GM18868 (cell line): ENCODE data around the gene APOB.
A peak's percentile ranks its signal among the peaks of the same experiment; 100 is the strongest.

Experiments used
- ATAC-seq: cut with Tn5 transposase; IDR thresholded peaks from one replicate; pipeline ENCODE4 v1.9.1; 2021; ENCODE audit warnings: mild to moderate bottlenecking, moderate library complexity; ENCODE audit not compliant: unreplicated experiment

Gene APOB

DNA sequence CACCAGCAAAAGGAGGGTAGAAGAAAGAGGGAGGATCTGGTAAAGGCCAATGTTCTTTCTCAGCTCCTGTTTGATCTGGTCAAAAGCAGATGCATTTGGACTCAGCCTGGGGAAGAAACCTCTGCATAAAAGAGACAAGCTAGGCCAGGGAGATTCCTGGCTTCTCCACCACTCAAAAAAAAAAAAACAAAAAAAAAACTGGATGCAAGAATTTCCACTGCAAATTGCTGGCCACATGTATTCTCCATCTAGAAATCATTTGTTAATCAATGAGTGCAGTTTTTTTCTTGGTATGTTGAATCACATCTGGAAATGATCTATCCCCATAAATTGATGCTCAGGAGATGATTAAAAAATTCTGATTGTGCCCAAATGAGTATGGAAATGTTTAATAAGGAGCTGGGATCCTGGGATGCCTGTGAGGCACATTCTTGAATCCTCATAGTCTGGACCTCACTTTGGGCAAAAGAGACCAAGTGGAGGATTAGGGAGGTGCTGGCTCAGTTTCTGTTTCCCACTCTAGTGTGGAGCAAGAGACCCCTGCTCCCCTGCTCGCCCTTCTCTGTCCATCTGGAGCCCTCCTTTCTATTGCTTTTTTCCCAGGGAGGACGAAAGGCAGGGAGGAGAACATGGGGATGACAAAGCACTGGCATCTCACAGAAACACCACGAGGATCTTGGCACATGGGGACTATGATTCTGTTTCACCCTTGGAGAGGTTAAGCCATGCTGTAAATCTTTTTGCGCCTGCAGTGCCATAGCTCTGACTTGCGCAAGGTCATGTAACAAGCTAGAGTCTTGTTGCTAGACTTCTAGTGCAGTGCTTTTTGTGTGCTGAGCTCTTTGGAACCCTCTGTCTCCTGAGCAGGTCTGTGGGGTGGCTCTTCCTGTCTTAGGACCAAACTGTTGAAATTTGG, 57.6 kb downstream of the APOB start:
- ATAC-seq, result no peak

DNA sequence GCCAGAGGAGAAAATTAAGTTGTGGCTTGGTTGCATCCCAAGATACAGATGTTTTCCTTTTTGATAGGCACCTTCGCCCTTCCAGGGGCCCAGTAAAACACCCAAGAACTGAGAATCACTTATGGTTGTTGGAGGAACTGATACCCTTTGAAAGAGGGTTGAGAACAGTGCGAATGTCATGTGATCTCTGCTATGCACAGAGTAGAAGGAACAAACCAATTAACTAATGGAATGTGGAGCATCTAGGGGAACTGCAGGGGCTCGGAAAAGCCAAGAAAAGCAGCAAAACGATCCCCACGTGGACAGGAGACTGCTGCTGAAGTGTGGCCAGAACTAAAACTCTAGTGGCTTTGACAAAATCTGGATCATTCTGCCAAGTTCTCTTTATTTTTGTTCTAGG, 58.8 kb downstream of the APOB start:
- ATAC-seq, result peak; percentile 59

DNA sequence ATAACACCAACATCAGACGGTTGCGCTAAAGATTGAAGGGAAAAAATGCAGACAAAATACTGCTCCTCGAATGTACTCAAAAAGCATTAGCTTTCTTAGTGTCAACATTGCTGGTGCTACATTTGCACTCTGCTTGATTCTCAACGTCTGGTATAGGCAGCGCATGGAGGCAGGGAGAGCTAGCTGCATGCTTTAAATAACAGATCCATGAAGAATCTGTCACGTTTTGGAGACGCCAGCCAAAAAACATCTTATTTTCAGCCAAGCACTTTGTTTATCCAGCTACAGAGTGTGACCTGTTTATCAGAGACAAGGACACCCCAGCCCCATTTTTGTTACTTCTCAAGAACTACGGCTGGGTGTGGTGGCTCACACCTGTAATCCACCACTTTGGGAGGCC, 59.5 kb downstream of the APOB start:
- no peak for ATAC-seq

GRCh38 chr2:20983844-20984243, 60.0 kb downstream of the APOB start:
- ATAC-seq, result no peak

DNA sequence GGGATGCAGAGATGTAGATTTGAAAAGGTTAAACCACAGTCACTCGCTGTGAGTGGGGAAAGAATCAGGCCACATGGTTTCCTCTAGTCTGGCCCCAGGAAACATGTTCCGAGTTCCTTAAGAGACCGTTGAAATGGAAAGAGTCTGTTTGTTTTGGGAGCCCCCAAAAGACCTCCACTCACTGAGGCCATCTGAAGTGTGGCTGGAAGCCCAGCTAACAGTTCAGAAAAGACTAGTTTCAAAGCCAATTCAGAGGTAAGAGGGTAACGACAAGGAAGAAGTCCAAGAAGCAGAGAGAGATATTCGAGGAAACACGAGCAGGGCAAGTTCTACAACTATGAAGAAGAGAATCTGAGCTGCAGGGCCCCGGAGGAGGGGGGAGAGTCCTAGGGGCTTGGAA, 61.0 kb downstream of the APOB start:
- no peak for ATAC-seq

DNA sequence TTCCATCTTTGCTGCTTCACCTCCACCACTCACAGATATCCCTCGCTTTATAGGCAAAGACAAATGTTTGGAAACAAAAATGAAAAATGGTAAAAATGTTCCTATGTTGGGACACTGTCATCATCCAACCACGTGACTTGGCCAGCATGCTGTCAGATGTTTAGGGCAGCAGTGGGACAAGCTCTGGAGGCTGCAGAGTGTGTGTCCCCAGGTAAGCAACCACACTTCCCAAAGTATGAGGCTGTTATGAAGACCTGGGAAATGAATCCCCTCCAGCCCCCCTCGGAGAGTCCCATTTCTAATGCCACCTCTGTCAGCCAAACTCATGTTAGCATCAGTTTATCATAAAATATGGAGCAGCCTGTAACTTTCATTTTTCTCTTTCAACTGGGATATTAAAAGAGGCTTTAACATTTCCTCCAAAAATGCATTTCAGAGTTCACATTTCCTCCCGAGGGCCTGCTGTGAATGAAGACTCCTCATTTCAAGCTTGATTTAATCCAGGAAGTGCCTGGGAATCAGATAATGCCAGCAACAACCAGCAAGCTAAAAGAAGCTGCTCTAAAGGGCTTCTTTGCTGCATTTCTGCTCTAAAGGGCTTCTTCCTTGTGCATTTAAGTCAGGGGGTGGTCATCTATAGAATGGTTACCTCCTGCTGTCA, 66.2 kb downstream of the APOB start:
- ATAC-seq, result no peak

GRCh38 chr2:20976527-20976926, 67.3 kb downstream of the APOB start:
- ATAC-seq, result no peak

- no peak for ATAC-seq
Observed at GRCh38 chr2:20972792-20973565, 70.9 kb downstream of the APOB start.

- ATAC-seq, result no peak
Observed at GRCh38 chr2:20972110-20972509, 71.8 kb downstream of the APOB start.

DNA sequence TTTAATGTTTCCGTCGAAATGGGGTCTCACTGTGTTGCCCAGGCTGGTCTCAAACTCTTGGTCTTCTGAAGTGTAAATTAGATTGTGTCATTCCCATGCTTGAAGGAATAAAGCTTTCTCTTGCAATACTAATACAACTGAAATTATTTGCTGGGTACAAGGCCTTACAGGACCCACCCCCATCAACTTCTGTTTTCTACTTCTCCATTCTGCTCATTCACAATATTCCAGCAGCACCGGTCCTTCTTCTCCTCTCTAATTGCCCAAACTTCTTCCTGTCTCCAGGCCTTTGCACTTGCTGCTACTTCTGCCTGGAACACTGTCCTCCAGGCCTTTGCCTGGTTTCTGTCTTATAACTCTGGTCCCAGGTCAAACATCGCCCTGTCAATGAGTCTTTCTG, 73.8 kb downstream of the APOB start:
- no peak for ATAC-seq

- no peak for ATAC-seq
Observed at GRCh38 chr2:20966061-20966595, 77.7 kb downstream of the APOB start.

- no peak for ATAC-seq
Observed at GRCh38 chr2:20965221-20965620, 78.7 kb downstream of the APOB start.

DNA sequence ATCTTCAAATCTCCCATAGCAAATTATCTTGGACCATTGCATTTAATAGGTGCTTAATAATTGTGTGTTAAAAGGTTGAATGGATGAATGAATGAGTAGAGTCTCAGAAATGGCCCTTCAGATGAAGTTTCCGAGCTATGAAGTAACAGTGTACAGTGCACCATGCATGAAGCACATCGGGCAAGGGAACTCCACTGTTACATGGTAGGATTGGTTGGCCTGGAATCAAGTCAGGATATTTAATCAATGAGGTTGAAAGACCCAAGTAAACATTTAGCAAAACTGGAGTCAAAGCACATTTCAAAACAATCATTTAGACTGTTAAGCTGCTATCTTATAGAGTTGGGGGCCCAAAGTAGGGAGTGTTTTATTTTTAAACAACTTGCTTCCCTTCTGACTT, 80.0 kb downstream of the APOB start:
- no peak for ATAC-seq

GRCh38 chr2:20962939-20963557, 80.8 kb downstream of the APOB start:
- peak; percentile 85 for ATAC-seq

DNA sequence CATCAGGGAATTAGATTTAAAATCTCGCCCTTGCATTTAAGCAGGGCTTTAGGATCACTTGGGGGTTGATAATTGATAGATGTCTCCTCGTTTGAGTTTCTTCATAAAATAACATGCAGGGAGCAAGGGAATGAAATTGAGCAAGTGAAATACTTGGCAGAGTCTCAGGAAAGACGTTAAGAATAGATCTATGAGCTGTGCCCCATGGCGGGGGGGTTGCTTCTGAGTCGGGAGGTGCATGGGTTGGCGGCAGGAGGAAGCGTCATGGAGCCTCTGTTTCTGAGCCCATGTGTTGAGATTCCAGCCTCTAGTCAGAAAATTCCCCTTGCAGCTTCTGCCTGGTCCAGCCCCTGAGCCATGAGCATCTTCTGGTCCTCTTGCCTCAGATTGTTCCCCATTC, 82.0 kb downstream of the APOB start:
- no peak for ATAC-seq

GRCh38 chr2:20960003-20960402, 83.9 kb downstream of the APOB start:
- ATAC-seq, result no peak

GRCh38 chr2:20959252-20959651, 84.6 kb downstream of the APOB start:
- ATAC-seq, result no peak

DNA sequence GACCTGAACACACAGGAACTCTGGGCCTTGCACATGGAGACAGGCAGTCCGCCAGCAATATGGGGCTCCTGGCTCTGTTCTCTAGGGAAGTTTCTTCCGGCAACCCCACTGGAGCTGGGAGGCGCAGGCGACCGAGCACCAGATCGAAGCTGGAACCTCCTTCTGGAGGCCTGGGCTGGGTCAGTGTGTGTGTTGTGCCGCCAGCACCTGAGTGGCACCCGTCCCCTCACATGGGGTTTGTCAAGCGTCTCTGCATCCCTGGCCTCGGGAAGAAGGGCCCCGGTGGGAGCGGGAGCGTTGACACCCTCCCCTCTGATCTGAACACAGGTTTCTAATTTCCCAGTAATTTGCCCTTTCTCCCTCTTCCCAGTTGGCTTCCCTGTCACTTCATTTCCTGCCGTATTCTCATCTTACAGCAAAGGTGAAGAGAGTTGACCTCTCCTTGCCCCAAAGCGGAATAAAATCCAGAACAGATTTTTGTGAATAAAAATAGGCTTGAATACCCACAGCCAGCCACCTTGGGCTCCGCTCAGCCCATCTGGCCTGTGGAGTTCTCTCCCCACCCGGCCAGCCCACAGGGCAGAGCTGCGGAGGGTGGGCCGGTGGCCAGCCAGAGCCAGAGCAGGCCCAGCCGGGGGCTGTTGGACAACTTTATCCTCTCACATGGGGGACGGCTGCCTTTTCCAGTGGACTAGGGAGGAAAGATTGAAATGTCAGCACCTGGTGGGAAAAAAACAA, 85.9 kb downstream of the APOB start:
- ATAC-seq, result no peak

DNA sequence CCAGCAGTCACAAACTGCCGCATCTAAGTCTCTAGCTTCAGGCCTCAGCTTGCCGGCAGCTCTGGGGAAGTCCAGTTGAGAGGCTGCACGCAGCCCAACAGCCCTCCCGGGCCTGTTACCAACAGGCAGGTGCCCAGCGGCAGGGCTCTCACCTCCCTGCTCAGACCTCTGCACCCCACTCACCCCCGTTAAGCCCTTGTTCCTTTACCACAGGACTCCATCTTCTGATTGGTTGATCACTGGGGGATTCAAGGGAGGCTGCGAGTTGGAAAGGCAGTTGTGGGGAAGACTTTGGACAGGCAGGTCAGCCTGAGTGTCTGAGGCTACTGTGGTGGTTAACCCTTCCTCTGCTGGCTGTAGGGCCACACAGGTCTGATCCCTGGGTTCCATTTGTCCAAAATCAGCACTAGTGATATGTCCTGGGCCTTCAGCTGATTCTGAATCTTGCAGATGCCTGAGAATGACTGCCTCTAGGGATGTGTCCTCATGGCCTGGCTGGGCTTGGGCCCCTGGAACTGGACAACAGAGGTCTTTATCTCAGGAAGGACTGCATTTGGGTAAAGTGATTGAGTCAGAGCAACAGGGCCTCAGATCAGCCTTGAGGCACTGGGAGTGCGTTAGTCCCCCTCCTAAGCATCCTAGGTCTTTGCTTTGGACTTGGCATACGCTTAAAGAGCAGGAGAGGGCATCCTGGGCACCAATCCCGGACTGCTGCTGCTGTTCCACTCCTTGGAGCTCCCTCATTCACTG, 88.4 kb downstream of the APOB start:
- no peak for ATAC-seq
